Measurements from ENCODE around the gene STXBP2.

The STXBP2 gene

GRCh38 chr19:7635670-7636069 is 1.2 kb upstream of the STXBP2 start:
- no peak for DNase-seq

GRCh38 chr19:7636317-7636690 is 606 bp upstream of the STXBP2 start:
- no peak for DNase-seq

- DNase-seq: no peak
These were observed 705 bp downstream of the STXBP2 start for GRCh38 chr19:7637374-7638256.

- DNase-seq: no peak
These were observed 2.0 kb downstream of the STXBP2 start for GRCh38 chr19:7638802-7639465.

- no peak for DNase-seq
These were observed 3.0 kb downstream of the STXBP2 start for GRCh38 chr19:7639863-7640348.

DNA sequence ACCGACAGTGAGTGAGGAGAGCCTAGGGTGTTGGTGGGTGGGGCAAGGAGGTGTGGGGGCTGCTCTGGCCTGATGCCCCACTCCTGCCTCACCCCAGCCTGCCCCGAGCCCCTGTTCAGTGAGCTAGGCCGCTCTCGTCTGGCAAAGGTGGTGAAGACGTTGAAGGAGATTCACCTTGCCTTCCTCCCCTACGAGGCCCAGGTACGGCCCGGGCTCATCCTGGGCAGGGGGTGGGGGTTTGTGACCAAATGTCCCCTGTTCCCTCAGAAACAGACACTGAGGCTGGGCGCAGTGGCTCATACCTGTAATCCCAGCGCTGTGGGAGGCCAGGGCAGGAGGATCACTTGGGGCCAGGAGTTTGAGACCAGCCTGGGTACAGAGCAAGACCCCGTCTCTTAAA is 3.9 kb downstream of the STXBP2 start:
- no peak for DNase-seq

GRCh38 chr19:7641290-7642276 is 4.7 kb downstream of the STXBP2 start:
- no peak for DNase-seq

- no peak for DNase-seq
These were observed 5.6 kb downstream of the STXBP2 start for GRCh38 chr19:7642295-7643030.

DNA sequence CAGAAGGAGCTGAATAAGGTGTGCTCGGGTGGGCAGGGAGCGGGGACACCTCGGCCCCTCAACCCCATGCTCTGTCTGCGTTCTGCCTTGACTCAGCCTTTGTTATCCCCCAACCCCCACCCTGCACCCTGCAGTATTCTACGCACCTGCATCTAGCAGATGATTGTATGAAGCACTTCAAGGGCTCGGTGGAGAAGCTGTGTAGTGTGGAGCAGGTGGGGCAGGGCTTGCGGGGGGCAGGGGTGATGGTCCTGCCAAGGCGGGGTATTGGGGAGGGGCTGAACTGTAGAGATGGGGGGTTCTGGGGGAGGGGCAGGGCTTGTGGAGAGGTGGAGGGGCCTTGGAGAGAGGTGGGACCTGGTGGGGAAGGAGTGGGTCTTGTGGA is 6.1 kb downstream of the STXBP2 start:
- DNase-seq: no peak

GRCh38 chr19:7643629-7644549 is 7.0 kb downstream of the STXBP2 start:
- DNase-seq: peak; percentile 6

GRCh38 chr19:7644550-7644877 is 7.6 kb downstream of the STXBP2 start:
- no peak for DNase-seq

GRCh38 chr19:7645163-7645562 is 8.3 kb downstream of the STXBP2 start:
- DNase-seq: no peak

DNA sequence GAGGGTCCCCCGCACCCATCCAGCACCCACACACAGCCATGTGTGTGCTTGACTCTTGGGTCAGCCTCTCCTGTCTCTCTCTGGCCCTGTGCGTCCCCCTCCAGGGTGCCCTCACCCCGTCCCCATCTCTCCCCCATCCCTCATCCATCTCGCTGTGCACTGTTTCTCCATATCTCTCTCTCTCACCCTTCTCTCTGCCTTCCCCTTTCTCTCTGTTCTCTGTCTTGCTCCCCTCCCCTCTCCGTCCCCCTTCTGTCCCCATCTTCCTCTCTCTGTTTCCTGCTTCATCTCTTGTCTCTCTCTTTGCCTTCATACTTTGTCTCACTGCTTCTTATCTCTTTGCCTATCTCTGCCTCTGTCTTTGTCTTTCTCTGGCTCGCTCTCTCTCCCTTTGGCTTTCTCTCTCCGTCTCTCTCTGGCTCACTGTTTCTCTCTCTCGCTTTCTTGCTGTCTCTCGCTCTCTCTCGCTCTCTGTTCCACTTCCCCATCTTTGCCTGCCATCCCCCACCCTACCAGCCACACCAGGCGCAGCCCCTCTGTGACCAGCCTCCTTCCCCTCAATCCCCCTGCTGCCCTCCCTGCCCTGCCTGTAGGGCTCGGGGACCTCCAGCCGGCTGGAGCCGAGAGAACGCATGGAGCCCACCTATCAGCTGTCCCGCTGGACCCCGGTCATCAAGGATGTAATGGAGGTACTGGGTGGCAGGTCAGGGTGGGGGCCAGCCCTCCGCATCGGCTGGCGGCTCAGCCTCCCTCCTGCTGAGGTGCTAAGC is 8.9 kb downstream of the STXBP2 start:
- no peak for DNase-seq

- no peak for DNase-seq
These were observed 9.5 kb downstream of the STXBP2 start for GRCh38 chr19:7646426-7646700.

GRCh38 chr19:7647156-7647555 is 10.2 kb downstream of the STXBP2 start:
- no peak for DNase-seq

DNA sequence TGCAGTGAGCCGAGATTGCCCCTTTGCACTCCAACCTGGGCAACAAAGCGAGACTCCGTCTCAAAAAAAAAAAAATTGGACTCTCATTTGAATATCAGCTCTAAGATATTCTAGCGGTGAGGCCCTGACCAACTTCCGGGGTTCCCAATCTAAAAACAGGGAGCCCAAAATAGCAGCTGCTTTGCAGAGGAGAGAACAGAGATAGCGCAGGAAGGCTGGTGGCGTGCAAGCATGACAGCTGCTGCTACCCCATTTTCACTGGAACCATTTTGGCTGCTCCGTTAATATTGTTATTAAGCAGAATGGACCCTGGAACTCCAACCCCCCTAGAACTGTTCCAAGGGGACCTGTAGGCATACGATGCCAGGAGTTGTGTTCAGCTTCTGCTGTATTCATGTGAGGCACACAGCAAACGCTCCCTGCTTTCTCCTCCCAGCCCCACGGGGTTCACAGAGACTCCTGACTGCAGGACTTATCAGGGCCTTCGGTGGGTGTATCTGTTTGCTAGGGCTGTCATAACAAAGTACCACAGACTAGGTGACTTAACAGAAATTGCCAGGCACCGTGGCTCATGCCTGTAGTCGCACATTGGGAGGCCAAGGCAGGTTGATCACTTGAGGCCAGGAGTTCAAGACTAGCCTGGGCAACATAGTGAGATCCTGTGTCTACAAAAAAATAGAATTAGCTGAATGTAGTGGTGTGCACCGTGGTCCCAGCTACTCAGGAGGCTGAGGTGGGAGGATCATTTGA is 11.5 kb downstream of the STXBP2 start:
- no peak for DNase-seq

GRCh38 chr19:7650148-7650547 is 13.2 kb downstream of the STXBP2 start:
- DNase-seq: no peak

GRCh38 chr19:7652061-7652641 is 15.2 kb downstream of the STXBP2 start:
- peak; percentile 74 for DNase-seq

DNA sequence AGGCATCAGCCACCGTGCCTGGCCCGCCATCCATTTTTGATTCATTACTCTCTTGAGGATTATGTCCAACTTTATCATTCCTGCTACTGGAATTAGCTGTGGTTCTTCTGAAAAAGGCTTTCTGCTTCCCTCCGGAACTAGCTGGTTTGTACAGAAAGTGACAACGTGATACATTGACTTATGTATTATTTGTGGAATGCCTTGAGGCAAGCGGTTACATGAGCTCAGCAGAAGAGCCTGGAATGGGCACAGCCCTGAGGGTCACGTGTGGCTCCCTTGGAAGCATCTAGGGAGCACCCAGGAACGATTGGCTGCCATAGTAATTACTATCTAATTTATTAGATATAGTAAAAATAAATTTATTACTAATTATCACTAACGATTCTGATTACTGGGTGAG is 17.5 kb downstream of the STXBP2 start:
- DNase-seq: no peak

- DNase-seq: no peak
These were observed 18.7 kb downstream of the STXBP2 start for GRCh38 chr19:7655581-7655980.

All from NCI-H146 (cell line).